NCI-H1436 treated with DMSO at 0.1 percent for 48 hours (cell line): ENCODE measurements around the gene GLDC.
"Not testable (repeated sequence)": the region's sequence is repeated elsewhere in the genome, so short reads cannot be mapped to it uniquely, and the experiment has no call there.

Source experiments
- DNase-seq: peaks from one replicate; lab custom pipeline; 2025; lab: John Stamatoyannopoulos, UW

Gene GLDC

DNA sequence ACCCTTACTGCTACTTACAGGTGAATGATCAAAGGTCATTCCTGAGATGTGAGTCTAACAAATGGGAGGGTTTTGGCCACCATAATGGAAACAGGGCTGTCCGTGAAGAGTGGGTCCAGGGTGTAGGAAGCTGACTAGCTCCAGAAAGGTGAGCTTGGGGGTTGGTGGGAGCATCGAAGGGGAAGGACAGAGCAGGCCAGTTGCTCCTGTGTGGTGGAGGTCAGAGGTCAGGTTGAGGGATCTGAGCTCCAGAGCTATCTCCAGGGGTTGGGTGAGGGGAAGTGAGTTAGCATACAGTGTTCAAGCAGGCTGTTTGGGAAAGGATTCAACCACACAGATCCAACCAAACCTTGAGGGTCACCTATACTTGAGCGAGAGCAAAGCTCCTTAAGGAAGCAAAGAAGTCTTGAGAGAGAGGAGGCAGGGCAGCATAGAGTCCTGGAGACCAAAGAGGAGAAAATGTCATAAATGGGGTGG is 18.7 kb upstream of the GLDC start:
- DNase-seq: no peak

DNA sequence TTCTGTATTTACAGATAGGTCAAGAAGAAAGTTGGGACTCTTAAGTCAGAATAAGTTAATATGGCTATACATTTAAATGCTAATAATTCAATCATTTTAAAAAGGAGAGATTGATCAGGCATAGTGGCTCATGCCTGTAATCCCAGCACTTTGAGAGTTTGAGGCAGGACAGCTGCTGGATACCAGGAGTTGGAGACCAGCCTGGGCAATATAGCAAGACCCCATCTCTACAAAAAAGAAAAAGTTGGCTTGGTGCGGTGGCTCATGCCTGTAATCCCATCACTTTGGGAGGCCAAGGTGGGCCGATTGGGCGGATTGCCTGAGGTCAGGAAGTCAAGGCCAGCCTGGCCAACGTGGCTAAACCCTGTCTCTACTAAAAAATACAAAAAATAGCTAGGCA is 15.0 kb upstream of the GLDC start:
- DNase-seq: no peak

DNA sequence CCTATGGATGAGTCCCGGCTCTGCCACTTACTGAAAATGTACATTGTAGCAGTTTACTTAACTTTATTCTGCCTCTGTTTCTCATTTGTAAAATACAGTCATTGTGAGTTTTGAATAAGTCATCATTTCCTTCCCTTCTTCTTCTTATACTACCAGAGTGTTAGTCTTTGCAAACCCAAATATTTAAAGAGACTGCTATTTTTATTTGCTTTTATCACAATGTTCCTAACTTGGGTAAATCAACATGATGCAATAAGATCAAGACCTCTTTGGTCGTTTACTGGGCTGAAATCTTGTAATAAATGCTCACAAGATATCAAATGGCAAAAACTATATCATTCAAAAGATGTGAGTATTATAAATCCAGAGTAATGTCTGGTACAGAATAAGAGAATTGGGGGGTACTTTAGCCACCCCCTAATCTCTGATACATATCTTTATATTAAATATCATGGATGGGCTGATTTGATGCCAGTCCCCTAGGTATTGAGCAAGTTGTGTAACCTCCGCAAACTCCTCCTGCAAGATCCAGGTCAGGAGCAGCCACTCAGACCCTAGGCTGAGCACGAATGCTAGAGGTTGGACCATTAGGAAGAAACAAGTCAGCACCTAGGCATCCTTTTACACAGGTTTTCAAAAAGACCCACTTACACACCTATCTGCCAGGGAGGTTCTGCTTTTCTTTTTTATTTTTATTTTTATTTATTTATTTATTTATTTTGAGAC is 13.3 kb upstream of the GLDC start:
- DNase-seq: no peak

DNA sequence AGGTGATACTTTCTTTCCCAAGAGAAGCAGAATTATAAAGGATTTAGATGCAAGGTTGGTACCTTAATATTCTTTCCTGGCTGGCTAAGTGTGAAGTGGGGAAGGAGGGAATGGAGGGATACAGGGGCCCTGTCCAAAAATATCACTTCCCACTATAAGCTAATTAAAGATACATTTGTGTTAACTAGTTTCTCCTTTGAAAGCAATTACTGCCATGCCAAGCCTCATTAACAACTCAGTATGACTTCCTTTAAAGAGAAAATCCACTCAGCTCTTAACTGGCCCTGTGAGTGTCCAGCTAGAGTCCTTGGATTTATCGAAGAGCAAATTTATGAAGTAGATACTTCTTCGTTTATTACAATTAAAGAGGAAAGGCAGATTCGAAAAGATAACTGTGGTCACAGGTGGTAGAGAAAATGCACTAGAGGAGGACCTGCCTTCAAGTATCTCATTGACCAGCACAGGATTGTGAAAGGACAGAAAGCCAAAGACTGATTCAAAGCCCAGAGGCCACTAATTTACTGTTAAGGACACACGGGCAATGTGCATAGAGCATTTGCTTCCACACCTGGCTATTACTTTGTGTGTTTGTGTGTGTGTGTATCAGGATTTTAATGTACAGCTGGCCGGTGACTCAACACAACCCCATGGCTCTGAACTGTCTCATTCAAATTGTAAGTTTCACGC is 11.2 kb upstream of the GLDC start:
- DNase-seq: no peak

DNA sequence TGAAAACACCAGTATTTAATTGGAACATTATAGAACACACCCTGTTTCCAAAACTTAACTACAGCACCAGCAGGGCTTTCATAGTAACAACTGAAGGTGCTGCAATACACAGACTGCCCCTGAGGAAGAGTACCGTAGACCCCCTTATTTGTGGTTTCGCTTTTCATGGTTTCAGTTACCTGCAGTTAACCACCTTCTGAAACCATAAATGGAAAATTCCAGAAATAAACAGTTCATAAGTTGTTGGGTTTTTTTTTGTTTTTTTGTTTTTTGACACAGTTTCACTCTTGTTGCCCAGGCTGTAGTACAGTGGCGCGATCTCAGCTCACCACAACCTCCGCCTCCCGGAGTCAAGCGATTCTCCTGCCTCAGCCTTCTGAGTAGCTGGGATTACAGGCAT is 9.5 kb upstream of the GLDC start:
- DNase-seq: no peak

DNA sequence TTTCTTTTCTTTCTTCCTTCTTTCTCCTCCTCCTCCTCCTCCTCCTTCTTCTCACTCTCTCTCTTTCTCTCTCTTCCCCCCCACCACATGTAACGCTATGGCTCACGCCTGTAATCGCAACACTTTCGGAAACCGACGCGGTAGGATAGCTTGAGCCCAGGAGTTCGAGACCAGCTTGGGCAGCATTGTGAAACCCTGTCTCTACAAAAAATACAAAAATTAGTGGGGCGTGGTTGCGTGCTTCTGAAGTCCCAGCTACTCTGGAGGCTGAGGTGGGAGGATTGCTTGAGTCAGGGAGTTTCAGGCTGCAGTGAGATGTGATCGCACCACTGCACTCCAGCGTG is 736 bp upstream of the GLDC start:
- no peak for DNase-seq

DNA sequence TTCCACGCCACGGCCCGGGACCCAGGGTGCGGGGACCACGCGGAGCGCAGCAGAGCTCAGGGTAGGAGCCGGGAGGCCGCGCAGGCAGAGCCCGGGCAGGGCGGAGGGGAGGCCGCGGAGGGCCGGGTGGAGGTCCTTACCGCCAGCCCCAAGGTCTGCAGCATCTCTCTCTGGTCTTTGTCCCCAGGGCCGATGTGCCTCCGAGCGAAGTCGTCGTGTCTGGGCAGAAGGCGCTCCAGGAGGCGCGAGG is 499 bp downstream of the GLDC start:
- DNase-seq: not testable (repeated sequence)

DNA sequence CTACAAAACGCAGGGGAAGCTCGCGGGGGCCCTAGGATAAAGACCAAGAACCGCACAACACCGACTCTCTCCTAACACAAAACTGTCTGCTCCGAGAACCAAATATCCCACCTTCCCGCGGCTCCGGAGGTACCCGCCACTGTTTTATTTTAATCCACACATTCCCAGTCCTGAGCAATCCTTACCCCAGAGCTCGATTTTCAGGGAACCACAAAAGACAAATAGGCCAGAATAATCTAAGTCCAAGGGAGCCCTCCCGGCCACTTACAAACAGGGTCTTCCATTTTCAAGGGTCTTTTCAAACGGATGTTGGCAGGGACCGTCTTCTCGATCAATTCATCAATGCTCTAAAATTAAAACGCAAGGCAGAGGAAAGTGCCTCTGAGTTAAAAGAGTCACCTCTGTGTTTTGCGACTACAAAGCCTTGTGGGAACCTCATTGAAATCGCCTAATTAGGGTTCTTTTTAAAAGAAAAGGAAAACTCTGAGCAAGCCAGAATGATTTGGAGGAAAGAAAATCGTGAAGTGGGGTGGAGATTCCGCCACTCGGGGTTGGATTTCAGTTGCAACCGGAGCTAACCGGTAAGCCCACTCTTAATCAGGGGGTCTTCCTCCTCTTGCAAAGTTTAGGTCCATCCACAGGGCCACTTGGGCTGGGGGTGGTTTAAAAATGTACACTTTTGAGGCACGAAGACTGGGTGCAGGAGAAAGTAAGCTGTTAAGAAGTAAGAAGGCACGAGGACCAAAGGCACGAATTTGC is 1.0 kb downstream of the GLDC start:
- DNase-seq: no peak

DNA sequence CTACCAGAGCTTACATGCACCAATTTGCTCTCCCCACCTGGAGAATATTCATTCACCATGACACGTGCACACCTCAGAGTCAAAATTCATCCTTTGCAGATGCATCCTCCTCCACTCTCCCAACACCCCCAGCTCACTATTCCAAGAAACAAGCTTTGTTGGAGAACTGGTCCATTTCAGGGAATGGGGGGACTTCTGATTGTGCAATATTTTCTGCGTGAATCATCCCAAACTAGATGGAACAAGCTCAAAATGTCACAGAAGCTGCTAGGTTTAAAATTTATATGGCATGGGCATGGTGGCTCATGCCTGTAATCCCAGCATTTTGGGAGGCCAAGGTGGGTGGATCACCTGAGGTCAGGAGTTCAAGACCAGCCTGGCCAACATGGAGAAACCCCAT is 3.6 kb downstream of the GLDC start:
- no peak for DNase-seq

DNA sequence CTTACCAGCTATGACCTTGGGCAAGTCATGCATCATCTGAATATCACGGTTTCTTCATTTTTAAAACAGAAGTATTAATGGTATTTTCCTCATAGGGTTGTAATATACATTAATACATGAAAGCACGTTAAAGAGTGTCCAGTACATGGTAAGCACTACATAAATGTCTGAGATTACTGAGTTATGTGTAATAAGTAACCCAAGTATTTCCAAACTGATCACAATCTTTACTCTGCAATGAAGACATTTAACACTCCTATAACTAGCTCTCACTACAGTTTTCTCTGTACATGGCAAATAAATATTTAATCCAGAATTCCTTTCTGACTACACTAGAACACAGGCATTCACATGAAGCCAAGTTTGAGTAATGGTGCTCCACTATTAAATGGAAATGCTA is 4.0 kb downstream of the GLDC start:
- no peak for DNase-seq

DNA sequence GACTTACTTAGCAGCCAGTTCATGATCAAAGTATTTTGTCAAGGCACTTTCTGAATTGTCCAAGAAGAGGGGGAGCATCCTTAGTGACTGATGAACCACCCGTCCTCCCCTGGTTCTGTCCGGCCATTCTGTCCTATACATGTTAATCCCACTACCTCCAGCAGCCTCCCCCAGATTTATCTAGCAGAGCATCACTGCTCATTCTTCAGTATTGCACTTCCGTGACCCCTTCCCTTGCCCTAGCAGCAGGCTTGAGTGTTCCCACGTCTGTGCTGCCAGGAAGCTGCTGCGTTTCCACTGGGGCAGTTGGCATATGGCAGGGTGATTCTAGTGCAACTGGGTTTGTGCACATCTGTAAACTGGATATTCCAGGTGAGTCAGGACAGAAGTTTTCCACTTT is 4.5 kb downstream of the GLDC start:
- no peak for DNase-seq

DNA sequence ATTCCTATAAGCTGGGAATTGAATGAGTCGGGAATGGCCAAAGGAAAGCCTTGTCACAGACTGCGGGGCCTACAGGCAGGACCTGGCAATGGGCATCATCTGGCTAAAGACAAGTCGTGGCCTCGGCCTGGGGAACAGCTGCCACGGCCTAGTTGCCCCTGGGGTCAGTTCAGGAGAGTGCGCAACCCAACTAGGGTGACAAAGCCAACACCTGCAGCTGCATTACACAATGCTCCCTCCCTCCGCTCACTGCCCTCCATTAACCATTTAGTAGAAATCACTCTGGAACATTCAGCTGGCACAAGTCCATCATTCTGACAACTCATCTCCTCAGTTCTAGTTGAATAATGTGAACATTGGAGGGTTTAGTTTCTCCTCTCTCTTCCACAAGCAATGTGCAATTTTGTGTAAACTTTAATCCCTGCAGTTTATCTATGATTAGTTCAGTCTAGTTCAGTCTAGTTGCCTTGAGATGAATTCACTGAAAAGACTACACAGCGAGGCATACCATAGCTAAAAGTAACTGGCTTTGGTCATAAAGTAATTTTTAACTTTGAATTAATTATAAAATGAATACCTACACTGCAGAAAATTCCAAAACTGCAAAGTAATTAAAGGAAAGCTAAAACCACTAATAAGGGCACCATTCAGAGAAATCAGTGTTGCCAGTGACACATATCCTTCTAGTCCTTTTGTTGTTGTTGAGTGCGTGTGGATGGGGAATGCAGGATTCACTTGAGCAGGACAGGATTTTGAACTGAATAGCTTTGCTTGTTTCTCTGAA is 5.1 kb downstream of the GLDC start:
- DNase-seq: no peak

DNA sequence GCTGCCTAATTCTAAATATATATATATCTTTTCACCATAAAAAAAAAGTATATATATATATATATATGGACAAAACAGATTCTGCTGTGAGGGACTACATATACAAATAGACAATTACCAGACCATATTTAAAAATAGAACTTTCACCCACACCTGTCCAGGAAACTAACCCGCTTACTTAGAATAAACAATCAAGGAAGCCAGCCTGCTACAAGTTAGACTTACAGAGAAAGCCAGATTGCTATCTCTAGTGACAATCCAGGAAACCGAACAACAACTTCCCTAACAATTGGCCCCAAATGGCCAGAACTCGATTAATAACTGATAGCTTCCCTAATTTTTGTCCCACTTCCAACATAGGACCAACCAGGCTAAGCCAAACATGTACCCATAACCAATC is 5.9 kb downstream of the GLDC start:
- DNase-seq: no peak

DNA sequence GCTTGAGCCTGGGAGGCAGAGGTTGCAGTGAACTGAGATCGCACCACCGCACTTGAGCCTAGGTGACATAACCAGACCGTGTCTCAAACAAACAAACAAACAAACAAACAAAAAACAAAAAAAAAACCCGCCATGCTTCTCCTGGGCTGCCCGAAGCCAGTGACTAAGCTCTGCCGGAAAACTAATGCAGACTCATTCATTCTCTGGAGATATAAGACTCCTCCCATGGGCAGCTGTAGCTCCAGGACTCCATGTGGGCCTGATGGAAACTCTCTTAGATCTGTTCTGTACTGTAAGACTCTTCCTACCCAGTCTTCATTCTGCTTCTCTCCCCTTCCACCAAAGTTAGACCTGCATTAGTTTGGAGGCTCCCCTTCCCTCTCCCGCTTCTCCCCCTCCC is 11.1 kb downstream of the GLDC start:
- DNase-seq: no peak

DNA sequence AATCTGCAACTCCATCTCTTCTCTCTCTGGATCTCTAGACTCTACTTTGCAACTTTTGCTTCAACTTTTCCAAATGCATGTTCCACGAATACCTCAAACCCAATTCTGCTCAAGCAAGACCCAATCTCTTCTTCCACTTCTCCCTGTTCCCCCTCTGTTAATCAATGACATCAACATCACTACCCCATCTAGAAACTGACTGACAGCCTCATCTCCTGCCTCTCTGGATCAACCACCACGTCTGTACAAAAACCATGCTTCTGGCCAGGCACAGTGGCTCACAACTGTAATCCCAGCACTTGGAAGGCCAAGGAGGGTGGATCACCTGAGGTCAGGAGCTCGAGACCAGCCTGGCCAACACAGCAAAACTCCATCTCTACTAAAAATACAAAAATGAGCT is 12.2 kb downstream of the GLDC start:
- no peak for DNase-seq

DNA sequence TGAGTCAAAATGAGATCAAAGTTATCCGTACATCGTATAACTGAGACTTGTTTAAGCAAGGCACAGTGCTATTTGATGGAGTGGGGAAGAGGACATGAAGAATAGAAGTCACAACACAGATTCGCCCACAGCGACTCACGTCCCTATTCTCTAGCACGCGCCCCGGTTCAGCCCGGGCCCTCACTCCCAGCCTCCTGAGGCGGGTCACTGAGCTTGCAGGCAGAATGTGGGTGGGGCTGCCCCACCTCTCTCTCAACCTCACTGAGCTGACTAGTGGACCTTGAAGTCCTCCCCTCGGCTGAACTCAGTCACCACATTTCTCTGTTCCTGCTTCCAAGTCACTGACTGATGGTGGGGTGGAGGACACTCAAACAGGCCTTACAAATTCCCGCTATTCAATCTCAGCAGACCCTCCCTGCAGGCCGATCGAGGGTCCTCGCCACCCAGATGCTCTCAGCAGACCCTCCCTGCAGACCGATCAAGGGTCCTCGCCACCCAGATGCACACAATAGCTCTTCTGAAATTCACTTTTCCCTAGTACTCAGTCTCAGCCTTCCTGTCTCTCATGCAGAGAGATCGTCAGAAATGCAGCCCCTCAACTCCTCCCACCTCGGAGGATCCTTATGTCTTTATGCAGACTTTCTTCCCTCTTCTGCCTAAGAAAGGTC is 12.9 kb downstream of the GLDC start:
- no peak for DNase-seq

DNA sequence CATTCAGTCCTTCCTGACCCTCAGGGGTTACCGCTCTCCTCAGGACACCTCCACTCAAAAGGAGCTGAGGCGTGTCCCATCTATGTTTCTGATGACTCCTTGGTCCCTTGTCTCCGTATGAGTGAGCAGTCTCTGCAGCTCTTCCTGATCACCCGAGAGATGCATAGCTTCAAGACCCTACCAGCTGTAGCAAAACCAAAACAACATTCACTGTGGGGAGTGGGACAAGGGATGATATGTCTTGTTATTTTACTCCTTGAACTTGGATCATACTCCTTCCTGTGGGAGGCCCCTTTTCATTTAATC is 14.4 kb downstream of the GLDC start:
- DNase-seq: no peak

DNA sequence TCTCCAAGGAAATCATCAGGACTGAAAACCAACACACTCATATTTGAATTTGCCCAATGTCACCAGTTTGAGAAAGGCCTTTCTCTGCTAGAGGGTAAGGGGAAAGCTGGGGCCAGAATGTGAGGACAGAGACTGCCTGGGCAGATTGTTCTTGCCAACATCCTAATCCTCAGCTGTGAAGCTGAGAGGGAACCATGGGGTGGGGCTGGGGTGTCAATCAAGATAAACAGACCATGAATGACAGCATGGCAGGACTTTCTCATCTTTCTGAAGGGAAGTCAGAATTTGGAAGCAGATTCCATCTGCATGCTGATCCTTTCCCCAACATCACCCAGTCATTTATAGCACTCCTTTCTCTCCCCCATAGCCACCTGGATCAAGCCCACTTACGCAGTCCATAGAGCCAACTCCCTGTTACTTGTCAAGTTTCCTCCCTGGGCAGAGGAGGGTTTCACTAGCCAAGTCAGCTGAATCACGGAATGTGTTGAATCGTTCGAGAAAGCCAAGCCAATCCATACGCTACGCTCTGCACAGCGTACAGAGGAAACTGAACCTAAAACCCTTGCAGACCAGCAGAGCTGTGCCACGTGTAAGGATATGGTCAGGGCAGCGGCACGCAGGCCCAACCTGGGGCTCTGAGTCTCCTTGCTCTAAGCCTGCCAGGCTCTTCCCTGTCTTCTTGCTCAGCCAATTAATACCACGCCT is 14.9 kb downstream of the GLDC start:
- no peak for DNase-seq

DNA sequence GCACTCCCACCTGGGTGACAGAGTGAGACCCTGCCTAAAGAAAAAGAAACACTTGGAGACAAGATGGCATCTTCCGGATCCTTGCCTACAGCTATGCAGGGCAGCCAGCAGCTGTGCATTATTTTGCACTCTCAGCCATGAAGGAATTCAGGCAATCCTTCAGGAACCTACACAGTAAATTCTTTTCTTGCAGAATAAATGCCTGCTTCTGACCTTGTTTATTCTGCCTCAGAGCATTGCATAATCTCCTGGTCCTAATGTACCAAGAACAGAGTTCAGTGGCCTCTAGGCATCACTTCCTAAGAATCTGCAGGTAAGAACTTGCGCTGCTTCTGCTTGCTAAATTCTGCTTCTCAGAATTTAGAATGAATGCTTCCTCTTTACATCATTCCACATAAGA is 16.8 kb downstream of the GLDC start:
- DNase-seq: no peak

DNA sequence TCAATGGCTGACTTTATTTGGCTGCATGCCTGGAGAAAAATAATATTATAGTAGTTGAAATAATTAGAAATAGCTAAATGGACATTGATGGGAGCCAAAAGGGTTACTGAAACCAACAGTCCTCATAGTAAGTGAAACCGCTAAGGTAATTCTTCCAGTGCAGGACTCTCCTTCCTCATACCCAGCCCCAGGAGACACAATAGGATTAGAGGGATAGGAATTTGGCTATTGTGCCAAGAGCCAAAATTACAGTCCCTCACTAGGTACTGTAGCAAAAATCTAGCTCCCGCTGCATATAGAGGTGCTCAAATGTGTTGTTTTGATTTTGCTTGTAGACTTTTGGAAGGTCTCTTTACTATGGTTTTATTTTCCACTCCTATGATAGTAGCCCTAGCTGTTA is 20.2 kb downstream of the GLDC start:
- no peak for DNase-seq

DNA sequence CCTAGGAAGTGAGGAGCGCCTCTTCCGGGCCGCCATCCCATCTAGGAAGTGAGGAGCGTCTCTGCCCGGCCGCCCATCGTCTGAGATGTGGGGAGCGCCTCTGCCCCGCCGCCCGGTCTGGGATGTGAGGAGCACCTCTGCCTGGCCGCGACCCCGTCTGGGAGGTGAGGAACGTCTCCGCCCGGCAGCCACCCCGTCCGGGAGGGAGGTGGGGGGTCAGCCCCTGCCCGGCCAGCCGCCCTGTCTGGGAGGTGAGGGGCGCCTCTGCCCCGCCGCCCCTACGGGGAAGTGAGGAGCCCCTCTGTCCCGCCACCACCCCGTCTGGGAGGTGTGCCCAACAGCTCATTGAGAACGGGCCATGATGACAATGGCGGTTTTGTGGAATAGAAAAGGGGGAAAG is 22.7 kb downstream of the GLDC start:
- DNase-seq: not testable (repeated sequence)

DNA sequence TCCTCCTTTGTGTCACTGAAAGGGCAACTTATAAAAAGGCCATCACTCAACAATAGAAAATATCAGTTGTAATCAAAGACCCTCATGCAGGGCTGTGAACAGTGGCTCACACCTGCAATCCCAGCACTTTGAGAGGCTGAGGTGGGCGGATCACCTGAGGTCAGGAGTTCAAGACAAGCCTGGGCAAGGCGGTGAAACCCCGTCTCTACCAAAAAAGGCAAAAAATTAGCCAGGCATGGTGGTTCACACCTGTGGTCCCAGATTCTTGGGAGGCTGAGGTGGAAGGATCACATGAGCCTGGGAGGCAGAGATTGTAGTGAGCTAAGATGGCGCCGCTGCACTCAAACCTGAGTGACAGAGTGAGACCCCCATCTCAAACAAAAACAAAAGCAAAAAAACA is 24.7 kb downstream of the GLDC start:
- no peak for DNase-seq
